HEK293 (cell line): Measurements from ENCODE around the gene GJD3.
A peak's percentile ranks its signal among the peaks of the same experiment; 100 is the strongest.

Experiments used
- INSM2 ChIP-seq: fragments of 450-650 bp; formaldehyde crosslinking; IDR thresholded peaks from 2 replicates; pipeline ENCODE4 v1.5.1; 2016; ENCODE audit warnings: missing biosample characterization, missing genetic modification characterization
- KLF17 ChIP-seq: fragments of 450-650 bp; formaldehyde crosslinking; IDR thresholded peaks from 2 replicates; pipeline ENCODE4 v1.5.1; 2016; ENCODE audit warnings: missing biosample characterization, missing genetic modification characterization
- OVOL3 ChIP-seq: fragments of 450-650 bp; formaldehyde crosslinking; IDR thresholded peaks from 2 replicates; pipeline ENCODE4 v1.5.1; 2016; ENCODE audit warnings: missing biosample characterization, missing genetic modification characterization
- SP2 ChIP-seq: fragments of 450-650 bp; formaldehyde crosslinking; IDR thresholded peaks from 2 replicates; pipeline ENCODE4 v1.5.1; 2016; ENCODE audit warnings: missing biosample characterization, missing genetic modification characterization
- ZBTB21 ChIP-seq: fragments of 450-650 bp; formaldehyde crosslinking; IDR thresholded peaks from 2 replicates; pipeline ENCODE4 v1.5.1; 2017; ENCODE audit warnings: missing biosample characterization, missing genetic modification characterization
- ZBTB8A ChIP-seq: fragments of 450-650 bp; formaldehyde crosslinking; IDR thresholded peaks from 2 replicates; pipeline ENCODE4 v1.5.1; 2016; ENCODE audit warnings: missing biosample characterization, missing genetic modification characterization
- ZFP37 ChIP-seq: fragments of 450-650 bp; formaldehyde crosslinking; IDR thresholded peaks from 2 replicates; pipeline ENCODE4 v1.5.1; 2016; ENCODE audit warnings: missing biosample characterization, missing genetic modification characterization
- ZFP69B ChIP-seq: fragments of 450-650 bp; formaldehyde crosslinking; IDR thresholded peaks from 2 replicates; pipeline ENCODE4 v1.5.1; 2016; ENCODE audit warnings: missing biosample characterization, missing genetic modification characterization
- ZNF121 ChIP-seq: fragments of 450-650 bp; formaldehyde crosslinking; IDR thresholded peaks from 2 replicates; pipeline ENCODE4 v1.5.1; 2016; ENCODE audit warnings: missing biosample characterization, missing genetic modification characterization
- ZNF138 ChIP-seq: fragments of 450-650 bp; formaldehyde crosslinking; IDR thresholded peaks from 2 replicates; pipeline ENCODE4 v1.5.1; 2016; ENCODE audit warnings: missing biosample characterization, missing genetic modification characterization, borderline replicate concordance
- ZNF175 ChIP-seq: fragments of 450-650 bp; formaldehyde crosslinking; IDR thresholded peaks from 2 replicates; pipeline ENCODE4 v1.5.1; 2016; ENCODE audit warnings: missing biosample characterization, missing genetic modification characterization
- ZNF24 ChIP-seq: fragments of 450-650 bp; formaldehyde crosslinking; IDR thresholded peaks from 2 replicates; pipeline ENCODE4 v1.5.1; 2016; ENCODE audit warnings: missing biosample characterization, missing genetic modification characterization
- ZNF248 ChIP-seq: fragments of 450-650 bp; formaldehyde crosslinking; IDR thresholded peaks from 2 replicates; pipeline ENCODE4 v1.5.1; 2017; ENCODE audit warnings: missing biosample characterization, missing genetic modification characterization
- ZNF302 ChIP-seq: fragments of 450-650 bp; formaldehyde crosslinking; IDR thresholded peaks from 2 replicates; pipeline ENCODE4 v1.5.1; 2016; ENCODE audit warnings: missing biosample characterization, missing genetic modification characterization, low read depth
- ZNF354C ChIP-seq: fragments of 450-650 bp; formaldehyde crosslinking; IDR thresholded peaks from 2 replicates; pipeline ENCODE4 v1.5.1; 2016; ENCODE audit warnings: missing biosample characterization, missing genetic modification characterization, low read depth, borderline replicate concordance
- ZNF37A ChIP-seq: fragments of 450-650 bp; IDR thresholded peaks from 2 replicates; pipeline ENCODE4 v1.5.1; 2018; ENCODE audit warnings: missing biosample characterization, missing genetic modification characterization
- ZNF404 ChIP-seq: fragments of 450-650 bp; formaldehyde crosslinking; IDR thresholded peaks from 2 replicates; pipeline ENCODE4 v1.5.1; 2017; ENCODE audit warnings: missing biosample characterization, missing genetic modification characterization
- ZNF423 ChIP-seq: fragments of 450-650 bp; formaldehyde crosslinking; IDR thresholded peaks from 2 replicates; pipeline ENCODE4 v1.5.1; 2016; ENCODE audit warnings: missing biosample characterization, missing genetic modification characterization
- ZNF473 ChIP-seq: fragments of 450-650 bp; formaldehyde crosslinking; IDR thresholded peaks from 2 replicates; pipeline ENCODE4 v1.5.1; 2017; ENCODE audit warnings: missing biosample characterization, missing genetic modification characterization
- ZNF510 ChIP-seq: fragments of 450-650 bp; formaldehyde crosslinking; IDR thresholded peaks from 2 replicates; pipeline ENCODE4 v1.5.1; 2018; ENCODE audit warnings: mild to moderate bottlenecking, missing genetic modification characterization, missing biosample characterization; ENCODE audit not compliant: insufficient replicate concordance
- ZNF521 ChIP-seq: fragments of 450-650 bp; formaldehyde crosslinking; IDR thresholded peaks from 2 replicates; pipeline ENCODE4 v1.5.1; 2017; ENCODE audit warnings: missing biosample characterization, mild to moderate bottlenecking, missing genetic modification characterization
- ZNF560 ChIP-seq: fragments of 450-650 bp; formaldehyde crosslinking; IDR thresholded peaks from 2 replicates; pipeline ENCODE4 v1.5.1; 2017; ENCODE audit warnings: missing biosample characterization, missing genetic modification characterization, borderline replicate concordance
- ZNF621 ChIP-seq: fragments of 450-650 bp; formaldehyde crosslinking; IDR thresholded peaks from 2 replicates; pipeline ENCODE4 v1.5.1; 2017; ENCODE audit warnings: missing biosample characterization, missing genetic modification characterization
- ZNF623 ChIP-seq: fragments of 450-650 bp; formaldehyde crosslinking; IDR thresholded peaks from 2 replicates; pipeline ENCODE4 v1.5.1; 2016; ENCODE audit warnings: missing biosample characterization, missing genetic modification characterization
- ZNF624 ChIP-seq: fragments of 450-650 bp; formaldehyde crosslinking; IDR thresholded peaks from 2 replicates; pipeline ENCODE4 v1.5.1; 2017; ENCODE audit warnings: missing biosample characterization, missing genetic modification characterization
- ZNF629 ChIP-seq: fragments of 450-650 bp; formaldehyde crosslinking; IDR thresholded peaks from 2 replicates; pipeline ENCODE4 v1.5.1; 2017; ENCODE audit warnings: missing biosample characterization, missing genetic modification characterization
- ZNF658 ChIP-seq: fragments of 450-650 bp; formaldehyde crosslinking; IDR thresholded peaks from 2 replicates; pipeline ENCODE4; 2016; ENCODE audit warnings: missing biosample characterization, missing genetic modification characterization
- ZNF660 ChIP-seq: fragments of 450-650 bp; IDR thresholded peaks from 2 replicates; pipeline ENCODE4 v1.5.1; 2018; ENCODE audit warnings: missing biosample characterization, mild to moderate bottlenecking, missing genetic modification characterization
- ZNF707 ChIP-seq: fragments of 450-650 bp; formaldehyde crosslinking; IDR thresholded peaks from 2 replicates; pipeline ENCODE4 v1.5.1; 2016; ENCODE audit warnings: missing biosample characterization, missing genetic modification characterization
- ZNF76 ChIP-seq: fragments of 450-650 bp; formaldehyde crosslinking; IDR thresholded peaks from 2 replicates; pipeline ENCODE4; 2016; ENCODE audit warnings: low read depth, missing biosample characterization, missing genetic modification characterization, borderline replicate concordance
- ZNF830 ChIP-seq: fragments of 450-650 bp; IDR thresholded peaks from 2 replicates; pipeline ENCODE4 v1.5.0; 2018; ENCODE audit warnings: missing biosample characterization, missing genetic modification characterization, low read depth, mild to moderate bottlenecking, moderate library complexity
- TF ChIP-seq, protein P1 (sequence below): fragments of 450-650 bp; formaldehyde crosslinking; IDR thresholded peaks from 2 replicates; pipeline ENCODE4 v1.5.1; 2016; ENCODE audit warnings: missing biosample characterization, missing genetic modification characterization
- TF ChIP-seq, protein P2 (sequence below): fragments of 450-650 bp; IDR thresholded peaks from 2 replicates; pipeline ENCODE4 v1.5.1; 2018; ENCODE audit warnings: missing biosample characterization, mild to moderate bottlenecking, missing genetic modification characterization
- TF ChIP-seq, protein P3 (sequence below): fragments of 450-650 bp; formaldehyde crosslinking; IDR thresholded peaks from 2 replicates; pipeline ENCODE4 v1.5.1; 2016; ENCODE audit warnings: missing biosample characterization, missing genetic modification characterization, borderline replicate concordance

GJD3 gene

GRCh38 chr17:40341808-40342503 is 22.6 kb downstream of the GJD3 start (continued):
- TF ChIP-seq, protein P1, sequence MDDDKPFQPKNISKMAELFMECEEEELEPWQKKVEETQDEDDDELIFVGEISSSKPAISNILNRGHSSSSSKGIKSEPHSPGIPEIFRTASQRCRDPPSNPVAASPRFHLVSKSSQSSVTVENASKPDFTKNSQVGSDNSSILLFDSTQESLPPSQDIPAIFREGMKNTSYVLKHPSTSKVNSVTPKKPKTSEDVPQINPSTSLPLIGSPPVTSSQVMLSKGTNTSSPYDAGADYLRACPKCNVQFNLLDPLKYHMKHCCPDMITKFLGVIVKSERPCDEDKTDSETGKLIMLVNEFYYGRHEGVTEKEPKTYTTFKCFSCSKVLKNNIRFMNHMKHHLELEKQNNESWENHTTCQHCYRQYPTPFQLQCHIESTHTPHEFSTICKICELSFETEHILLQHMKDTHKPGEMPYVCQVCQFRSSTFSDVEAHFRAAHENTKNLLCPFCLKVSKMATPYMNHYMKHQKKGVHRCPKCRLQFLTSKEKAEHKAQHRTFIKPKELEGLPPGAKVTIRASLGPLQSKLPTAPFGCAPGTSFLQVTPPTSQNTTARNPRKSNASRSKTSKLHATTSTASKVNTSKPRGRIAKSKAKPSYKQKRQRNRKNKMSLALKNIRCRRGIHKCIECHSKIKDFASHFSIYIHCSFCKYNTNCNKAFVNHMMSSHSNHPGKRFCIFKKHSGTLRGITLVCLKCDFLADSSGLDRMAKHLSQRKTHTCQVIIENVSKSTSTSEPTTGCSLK (tag by site-specific recombination): no peak
- no peak for TF ChIP-seq ZNF138 (tag by site-specific recombination)
- TF ChIP-seq, protein P2, sequence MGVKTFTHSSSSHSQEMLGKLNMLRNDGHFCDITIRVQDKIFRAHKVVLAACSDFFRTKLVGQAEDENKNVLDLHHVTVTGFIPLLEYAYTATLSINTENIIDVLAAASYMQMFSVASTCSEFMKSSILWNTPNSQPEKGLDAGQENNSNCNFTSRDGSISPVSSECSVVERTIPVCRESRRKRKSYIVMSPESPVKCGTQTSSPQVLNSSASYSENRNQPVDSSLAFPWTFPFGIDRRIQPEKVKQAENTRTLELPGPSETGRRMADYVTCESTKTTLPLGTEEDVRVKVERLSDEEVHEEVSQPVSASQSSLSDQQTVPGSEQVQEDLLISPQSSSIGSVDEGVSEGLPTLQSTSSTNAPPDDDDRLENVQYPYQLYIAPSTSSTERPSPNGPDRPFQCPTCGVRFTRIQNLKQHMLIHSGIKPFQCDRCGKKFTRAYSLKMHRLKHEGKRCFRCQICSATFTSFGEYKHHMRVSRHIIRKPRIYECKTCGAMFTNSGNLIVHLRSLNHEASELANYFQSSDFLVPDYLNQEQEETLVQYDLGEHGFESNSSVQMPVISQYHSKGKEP (tag by site-specific recombination): no peak
- TF ChIP-seq ZNF175 (tag by site-specific recombination): no peak
- TF ChIP-seq OVOL3 (tag by site-specific recombination): no peak
- TF ChIP-seq ZNF121: no peak
- TF ChIP-seq, protein P3, sequence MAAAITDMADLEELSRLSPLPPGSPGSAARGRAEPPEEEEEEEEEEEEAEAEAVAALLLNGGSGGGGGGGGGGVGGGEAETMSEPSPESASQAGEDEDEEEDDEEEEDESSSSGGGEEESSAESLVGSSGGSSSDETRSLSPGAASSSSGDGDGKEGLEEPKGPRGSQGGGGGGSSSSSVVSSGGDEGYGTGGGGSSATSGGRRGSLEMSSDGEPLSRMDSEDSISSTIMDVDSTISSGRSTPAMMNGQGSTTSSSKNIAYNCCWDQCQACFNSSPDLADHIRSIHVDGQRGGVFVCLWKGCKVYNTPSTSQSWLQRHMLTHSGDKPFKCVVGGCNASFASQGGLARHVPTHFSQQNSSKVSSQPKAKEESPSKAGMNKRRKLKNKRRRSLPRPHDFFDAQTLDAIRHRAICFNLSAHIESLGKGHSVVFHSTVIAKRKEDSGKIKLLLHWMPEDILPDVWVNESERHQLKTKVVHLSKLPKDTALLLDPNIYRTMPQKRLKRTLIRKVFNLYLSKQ: no peak
- no peak for TF ChIP-seq ZNF248 (tag by site-specific recombination)
- no peak for TF ChIP-seq ZNF658 (tag by site-specific recombination)
- TF ChIP-seq ZNF76 (tag by site-specific recombination): peak; percentile 84
- TF ChIP-seq ZNF473 (tag by site-specific recombination): no peak
- peak; percentile 82 for TF ChIP-seq SP2 (tag by site-specific recombination)
- no peak for TF ChIP-seq ZNF560 (tag by site-specific recombination)
- TF ChIP-seq ZNF354C (tag by site-specific recombination): no peak
- TF ChIP-seq ZBTB8A (tag by site-specific recombination): 0 out of 2 replicates have a peak, but pooled peaks have one; percentile 14
- TF ChIP-seq ZNF302 (tag by site-specific recombination): no peak
- no peak; the same call in 1 of the 2 replicates for TF ChIP-seq ZNF24 (tag by site-specific recombination)
- TF ChIP-seq ZNF37A (tag by site-specific recombination): no peak
- no peak for TF ChIP-seq ZNF629 (tag by site-specific recombination)
- TF ChIP-seq ZNF423 (tag by site-specific recombination): no peak
- TF ChIP-seq KLF17 (tag by site-specific recombination): 0 out of 2 replicates have a peak, but pooled peaks have one; percentile 10
- peak; percentile 39; the same call in 1 of the 2 replicates for TF ChIP-seq INSM2 (tag by site-specific recombination)
- TF ChIP-seq ZNF624: no peak
- no peak for TF ChIP-seq ZBTB21 (tag by site-specific recombination)
- no peak for TF ChIP-seq ZNF707 (tag by site-specific recombination)
- no peak for TF ChIP-seq ZNF623
- TF ChIP-seq ZNF621 (tag by site-specific recombination): no peak
- TF ChIP-seq ZNF830 (tag by site-specific recombination): no peak
- no peak for TF ChIP-seq ZNF404 (tag by site-specific recombination)
- TF ChIP-seq ZFP69B (tag by site-specific recombination): peak; percentile 55
- no peak for TF ChIP-seq ZNF521 (tag by site-specific recombination)
- TF ChIP-seq ZFP37 (tag by site-specific recombination): no peak
- no peak for TF ChIP-seq ZNF510 (tag by site-specific recombination)
- no peak for TF ChIP-seq ZNF660
